ENCODE data around the gene GPR22.

Gene GPR22

GRCh38 chr7:107469929-107470328 lies at the start of gene GPR22:
GPR22 (plus strand) TSS chr7:107470057; CDS start chr7:107474061, 4,004 bp downstream.
- no peaks in the 10 kb centered on the region for H3K27me3 ChIP-seq (replicated peaks)
- TF ChIP-seq, protein P1, sequence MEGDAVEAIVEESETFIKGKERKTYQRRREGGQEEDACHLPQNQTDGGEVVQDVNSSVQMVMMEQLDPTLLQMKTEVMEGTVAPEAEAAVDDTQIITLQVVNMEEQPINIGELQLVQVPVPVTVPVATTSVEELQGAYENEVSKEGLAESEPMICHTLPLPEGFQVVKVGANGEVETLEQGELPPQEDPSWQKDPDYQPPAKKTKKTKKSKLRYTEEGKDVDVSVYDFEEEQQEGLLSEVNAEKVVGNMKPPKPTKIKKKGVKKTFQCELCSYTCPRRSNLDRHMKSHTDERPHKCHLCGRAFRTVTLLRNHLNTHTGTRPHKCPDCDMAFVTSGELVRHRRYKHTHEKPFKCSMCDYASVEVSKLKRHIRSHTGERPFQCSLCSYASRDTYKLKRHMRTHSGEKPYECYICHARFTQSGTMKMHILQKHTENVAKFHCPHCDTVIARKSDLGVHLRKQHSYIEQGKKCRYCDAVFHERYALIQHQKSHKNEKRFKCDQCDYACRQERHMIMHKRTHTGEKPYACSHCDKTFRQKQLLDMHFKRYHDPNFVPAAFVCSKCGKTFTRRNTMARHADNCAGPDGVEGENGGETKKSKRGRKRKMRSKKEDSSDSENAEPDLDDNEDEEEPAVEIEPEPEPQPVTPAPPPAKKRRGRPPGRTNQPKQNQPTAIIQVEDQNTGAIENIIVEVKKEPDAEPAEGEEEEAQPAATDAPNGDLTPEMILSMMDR (IDR thresholded peaks at IDR 0.05; ENCODE audit: low read depth, low read length, missing control alignments) = no peak
- in situ Hi-C loops (cut with HindIII; ENCODE audit: low pct_ligation_motif_present, low sequenced_read_pairs) = loop anchor here (25.0 kb wide), 1 partner anchor 242 kb away; no protein-coding TSS in a partner anchor
- DNase-seq = no peak
- H3K4me3 ChIP-seq (ENCODE audit: low read depth, low read length) = no peak within 1 kb of the TSS
- no peaks in the 10 kb centered on the region for H3K36me3 ChIP-seq (replicated peaks)
- no peak within 1 kb of the TSS for H3K27ac ChIP-seq

DNA sequence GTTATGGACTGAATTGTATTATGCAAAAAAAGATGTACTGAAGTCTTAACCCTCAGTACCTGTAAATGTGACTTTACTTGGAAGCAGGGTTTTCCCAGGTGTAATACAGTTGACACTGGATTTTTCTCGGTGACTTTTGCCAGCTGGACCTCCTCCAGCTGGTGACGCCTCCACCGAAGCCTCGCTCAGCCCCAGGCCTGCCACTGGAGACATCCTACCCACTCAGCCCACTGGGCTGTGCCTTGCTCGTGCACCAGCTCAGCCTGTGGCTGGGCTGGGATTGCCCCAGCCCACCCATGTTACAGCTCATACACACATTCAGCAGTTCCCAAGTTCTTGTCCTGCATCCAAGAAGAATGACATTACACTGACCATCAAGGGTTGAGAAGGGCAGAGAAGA lies 42.4 kb upstream of the GPR22 start:
- no peak for DNase-seq
- in situ Hi-C loops (cut with HindIII; ENCODE audit: low pct_ligation_motif_present, low sequenced_read_pairs) = no loop called here
- Histone ChIP-seq H3K36me3 (replicated peaks) (no peaks in the 10 kb centered on the region), H3K27me3 (replicated peaks) (no peaks in the 10 kb centered on the region), H3K27ac (no peak overlapping the region), H3K4me3 (ENCODE audit: low read depth, low read length) (no peak overlapping the region)
- TF ChIP-seq, protein P1 (IDR thresholded peaks at IDR 0.05; ENCODE audit: low read depth, low read length, missing control alignments) = no peak

- Histone ChIP-seq H3K27me3 (replicated peaks) (no peaks in the 10 kb centered on the region), H3K27ac (no peak overlapping the region), H3K4me3 (ENCODE audit: low read depth, low read length) (no peak overlapping the region), H3K36me3 (replicated peaks) (no peaks in the 10 kb centered on the region)
- TF ChIP-seq, protein P1 (IDR thresholded peaks at IDR 0.05; ENCODE audit: low read depth, low read length, missing control alignments) = no peak
- in situ Hi-C loops (cut with HindIII; ENCODE audit: low pct_ligation_motif_present, low sequenced_read_pairs) = no loop called here
- no peak for DNase-seq
Observed at GRCh38 chr7:107428642-107429041, 41.2 kb upstream of the GPR22 start.

- no peak for DNase-seq
- in situ Hi-C loops (cut with HindIII; ENCODE audit: low pct_ligation_motif_present, low sequenced_read_pairs) = no loop called here
- Histone ChIP-seq H3K27ac (no peak overlapping the region), H3K27me3 (replicated peaks) (no peaks in the 10 kb centered on the region), H3K4me3 (ENCODE audit: low read depth, low read length) (no peak overlapping the region), H3K36me3 (replicated peaks) (no peaks in the 10 kb centered on the region)
- TF ChIP-seq, protein P1 (IDR thresholded peaks at IDR 0.05; ENCODE audit: low read depth, low read length, missing control alignments) = no peak
Observed at GRCh38 chr7:107430057-107430456, 39.8 kb upstream of the GPR22 start.

DNA sequence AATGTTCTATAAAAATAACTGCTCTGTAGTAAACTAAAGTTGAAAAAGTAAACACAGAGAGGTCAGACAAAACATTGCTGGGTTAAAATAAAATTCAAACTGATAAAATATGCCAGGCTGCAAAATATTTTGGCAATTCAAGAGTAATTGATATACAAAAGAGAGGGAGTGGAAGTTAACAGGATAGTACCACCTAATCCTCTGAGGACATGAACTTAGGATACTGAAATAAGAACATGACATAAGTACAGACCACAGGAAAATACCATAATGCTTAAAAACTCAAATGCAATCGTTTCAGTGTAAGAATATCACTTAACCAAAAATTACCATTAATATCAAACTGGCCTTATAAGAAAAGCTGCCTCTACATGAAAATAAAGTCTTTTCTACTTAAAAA lies 37.6 kb upstream of the GPR22 start:
- Histone ChIP-seq H3K36me3 (replicated peaks) (no peaks in the 10 kb centered on the region), H3K4me3 (ENCODE audit: low read depth, low read length) (no peak overlapping the region), H3K27ac (no peak overlapping the region), H3K27me3 (replicated peaks) (no peaks in the 10 kb centered on the region)
- TF ChIP-seq, protein P1 (IDR thresholded peaks at IDR 0.05; ENCODE audit: low read depth, low read length, missing control alignments) = no peak
- no peak for DNase-seq
- in situ Hi-C loops (cut with HindIII; ENCODE audit: low pct_ligation_motif_present, low sequenced_read_pairs) = no loop called here

- no peak for DNase-seq
- in situ Hi-C loops (cut with HindIII; ENCODE audit: low pct_ligation_motif_present, low sequenced_read_pairs) = no loop called here
- TF ChIP-seq, protein P1 (IDR thresholded peaks at IDR 0.05; ENCODE audit: low read depth, low read length, missing control alignments) = no peak
- H3K27me3 ChIP-seq (replicated peaks) = no peaks in the 10 kb centered on the region
- no peak overlapping the region for H3K27ac ChIP-seq
- H3K36me3 ChIP-seq (replicated peaks) = no peaks in the 10 kb centered on the region
- H3K4me3 ChIP-seq (ENCODE audit: low read depth, low read length) = no peak overlapping the region
Observed at GRCh38 chr7:107435749-107436148, 34.1 kb upstream of the GPR22 start.
